Astrocyte of the cerebellum (primary cell): ENCODE results near the gene IRAK3.

Experiments used
- DNase-seq: peaks from one replicate; pipeline ENCODE4 v3.0.0-alpha.2; 2011; ENCODE audit warnings: low read depth
- H3K4me3 ChIP-seq: 2 replicates; pipeline ENCODE4 v1.5.1; 2011; ENCODE audit warnings: mild to moderate bottlenecking, low read depth, low read length, moderate library complexity
- CTCF ChIP-seq: IDR thresholded peaks from 2 replicates; pipeline ENCODE4 v1.5.1; 2012; ENCODE audit warnings: low read length, low read depth, moderate library complexity, mild to moderate bottlenecking; ENCODE audit errors: missing control alignments
- in situ Hi-C: cut with HindIII; loops from 2 replicates; pipeline ENCODE4 v1.10.0; 2017; ENCODE audit warnings: low sequenced_read_pairs

IRAK3 gene

GRCh38 chr12:66188584-66189485, at the start of gene IRAK3:
IRAK3 (plus strand) TSS chr12:66189214; CDS start chr12:66189300, 86 bp downstream.
- H3K4me3 ChIP-seq, result peak within 1 kb of the TSS; percentile 44
- DNase-seq, result no peak
- in situ Hi-C loops, result no loop called here
- no peak for TF ChIP-seq CTCF

- in situ Hi-C loops, result no loop called here
- no peak for DNase-seq
- no peak for TF ChIP-seq CTCF
- H3K4me3 ChIP-seq, result no peak overlapping the region
Observed at GRCh38 chr12:66139328-66139727, 49.7 kb upstream of the IRAK3 start.

GRCh38 chr12:66140731-66141130, 48.3 kb upstream of the IRAK3 start:
- in situ Hi-C loops, result no loop called here
- no peak overlapping the region for H3K4me3 ChIP-seq
- DNase-seq, result no peak
- TF ChIP-seq CTCF, result no peak

- H3K4me3 ChIP-seq, result no peak overlapping the region
- in situ Hi-C loops, result no loop called here
- no peak for DNase-seq
- TF ChIP-seq CTCF, result no peak
Observed at GRCh38 chr12:66141299-66141698, 47.7 kb upstream of the IRAK3 start.

GRCh38 chr12:66142826-66143225, 46.2 kb upstream of the IRAK3 start:
- no peak overlapping the region for H3K4me3 ChIP-seq
- no peak for DNase-seq
- in situ Hi-C loops, result no loop called here
- TF ChIP-seq CTCF, result no peak

GRCh38 chr12:66143868-66144267, 45.1 kb upstream of the IRAK3 start:
- in situ Hi-C loops, result no loop called here
- H3K4me3 ChIP-seq, result no peak overlapping the region
- no peak for DNase-seq
- TF ChIP-seq CTCF, result no peak
